Measurements from ENCODE around the gene NUB1.

GRCh38 chr7:151373599-151373998 is 32.0 kb downstream of the NUB1 start:
- TF ChIP-seq GATA2 (IDR thresholded peaks at IDR 0.05; ENCODE audit: low read depth, low read length) (peak; percentile 76), GATA3 (IDR thresholded peaks at IDR 0.05; ENCODE audit: low read depth, low read length) (no peak)
